Measurements from ENCODE around the gene PPP2R5B. TPM values are rescaled to one million over a fixed set of nuclear protein-coding genes. Genes with fewer than 3 reads are reported as not detected.
A peak's percentile ranks its signal among the peaks of the same experiment; 100 is the strongest.

Gene PPP2R5B
- total RNA-seq, 2 experiments from 2014 or later, result 11.3 to 11.4 TPM

- DNase-seq, result no peak
- no peaks in the 10 kb centered on the region for H3K9me3 Mint-ChIP-seq
- H3K27ac Mint-ChIP-seq, result peak overlapping the region; percentile 14
- H3K4me1 Mint-ChIP-seq, result peaks cover 56% of the 10 kb centered on the region
- H3K4me3 Mint-ChIP-seq, result no peak overlapping the region
- H3K27me3 Mint-ChIP-seq, result no peaks in the 10 kb centered on the region
- H3K36me3 Mint-ChIP-seq, result peaks cover 1% of the 10 kb centered on the region
Measured at GRCh38 chr11:64884019-64884418, 40.5 kb upstream of the PPP2R5B start.

GRCh38 chr11:64885367-64886286, 38.9 kb upstream of the PPP2R5B start:
- peak overlapping the region; percentile 30 for H3K4me3 Mint-ChIP-seq
- H3K4me1 Mint-ChIP-seq, result peaks cover 40% of the 10 kb centered on the region
- H3K27ac Mint-ChIP-seq, result peak overlapping the region; percentile 81
- no peaks in the 10 kb centered on the region for H3K27me3 Mint-ChIP-seq
- DNase-seq, result no peak
- H3K36me3 Mint-ChIP-seq, result no peaks in the 10 kb centered on the region
- no peaks in the 10 kb centered on the region for H3K9me3 Mint-ChIP-seq

DNA sequence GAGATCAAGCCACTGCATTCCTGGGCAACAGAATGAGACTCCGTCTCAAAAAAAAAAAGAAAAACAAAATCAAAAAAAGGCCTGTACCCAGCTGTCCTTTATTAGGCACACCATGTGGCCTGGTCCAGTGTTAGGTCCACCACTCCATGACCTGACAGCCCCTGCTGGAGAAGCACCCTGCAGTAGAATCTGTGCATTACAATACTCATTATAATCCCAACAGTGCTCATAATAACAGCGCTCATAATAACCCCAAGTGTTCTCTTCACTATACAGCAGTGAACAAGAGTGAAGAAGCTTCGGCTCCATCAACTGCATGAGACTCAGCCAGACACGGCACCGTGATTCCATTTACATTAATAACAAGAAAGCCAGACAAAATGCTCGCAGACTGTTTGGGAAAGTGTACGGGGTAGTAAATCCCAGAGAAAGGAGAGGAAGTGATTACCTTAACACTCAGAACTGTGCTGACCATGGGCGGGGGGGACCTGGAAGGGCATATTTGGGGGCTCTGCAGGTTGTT, 37.2 kb upstream of the PPP2R5B start:
- Mint-ChIP-seq H3K27me3 (no peaks in the 10 kb centered on the region), H3K9me3 (no peaks in the 10 kb centered on the region), H3K4me3 (no peak overlapping the region), H3K36me3 (no peaks in the 10 kb centered on the region), H3K27ac (peak overlapping the region; percentile 62), H3K4me1 (peaks cover 27% of the 10 kb centered on the region)
- DNase-seq, result no peak

GRCh38 chr11:64887757-64888405, 36.6 kb upstream of the PPP2R5B start:
- Mint-ChIP-seq H3K27ac (peak overlapping the region; percentile 62), H3K27me3 (no peaks in the 10 kb centered on the region), H3K4me1 (peaks cover 26% of the 10 kb centered on the region), H3K9me3 (no peaks in the 10 kb centered on the region), H3K4me3 (peak overlapping the region; percentile 76), H3K36me3 (no peaks in the 10 kb centered on the region)
- peak; percentile 85 for DNase-seq

DNA sequence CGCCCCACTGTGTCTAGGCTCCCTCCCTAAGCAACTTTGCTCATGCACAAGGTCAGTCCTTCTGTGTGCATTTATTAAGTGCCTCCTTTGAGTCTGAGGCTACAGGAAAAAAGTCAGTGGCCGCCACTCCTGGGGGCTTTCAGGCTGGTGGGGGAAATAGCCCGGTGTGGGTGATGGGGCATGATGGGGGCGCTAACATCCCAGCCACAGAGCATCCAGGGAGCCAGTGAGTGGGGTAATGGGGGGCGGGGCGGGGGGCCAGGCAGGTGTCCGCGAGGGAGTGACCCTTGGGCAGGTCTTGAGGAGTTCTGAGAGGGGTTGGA, 36.1 kb upstream of the PPP2R5B start:
- peak overlapping the region; percentile 76 for H3K4me3 Mint-ChIP-seq

DNA sequence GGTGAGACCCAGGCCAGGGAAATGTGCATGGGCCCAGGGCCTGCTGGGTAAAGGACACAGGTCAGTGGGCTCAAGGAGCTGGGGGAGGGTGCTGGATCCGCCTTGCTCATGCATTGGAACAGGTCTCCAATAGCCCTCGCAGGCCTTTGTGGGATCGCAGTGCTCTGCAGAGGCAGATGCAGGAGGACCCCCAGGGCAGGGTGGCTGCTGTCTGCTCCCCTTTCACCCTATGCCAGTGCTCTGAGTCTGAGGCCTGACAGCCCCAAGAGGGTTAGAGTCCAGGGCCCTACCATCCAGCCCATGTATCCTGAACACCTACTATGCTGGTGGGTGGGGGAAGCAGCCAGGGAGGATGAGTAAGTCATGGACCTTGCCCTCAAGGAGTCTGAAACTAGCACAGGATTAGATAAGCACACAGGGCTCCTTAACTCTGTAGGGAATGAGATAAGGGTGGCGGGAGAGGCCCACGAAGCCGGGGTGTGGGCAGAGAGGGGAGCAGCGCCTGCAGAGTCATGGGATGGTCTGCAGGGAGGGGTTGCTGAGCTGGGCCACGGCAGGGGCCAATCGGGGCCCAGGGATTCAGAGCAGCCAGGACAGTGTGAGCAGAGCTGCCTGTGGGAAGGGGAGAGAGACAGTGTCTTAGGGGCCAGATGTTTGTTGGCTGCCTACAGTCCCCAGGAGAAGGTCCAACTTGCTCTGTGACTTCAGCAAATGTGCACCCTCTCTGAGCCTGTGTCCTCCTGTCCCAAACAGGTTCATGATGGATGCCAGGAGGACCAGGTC, 35.6 kb upstream of the PPP2R5B start:
- no peak for DNase-seq
- H3K36me3 Mint-ChIP-seq, result no peaks in the 10 kb centered on the region
- no peak overlapping the region for H3K4me3 Mint-ChIP-seq
- H3K27ac Mint-ChIP-seq, result no peak overlapping the region
- peaks cover 22% of the 10 kb centered on the region for H3K4me1 Mint-ChIP-seq
- H3K27me3 Mint-ChIP-seq, result no peaks in the 10 kb centered on the region
- no peaks in the 10 kb centered on the region for H3K9me3 Mint-ChIP-seq

More for the DNA sequence above, 36.1 kb upstream of the PPP2R5B start:
- Mint-ChIP-seq H3K27ac (peak overlapping the region; percentile 55), H3K9me3 (no peaks in the 10 kb centered on the region), H3K36me3 (no peaks in the 10 kb centered on the region), H3K4me1 (peaks cover 25% of the 10 kb centered on the region), H3K27me3 (no peaks in the 10 kb centered on the region)
- DNase-seq, result no peak

DNA sequence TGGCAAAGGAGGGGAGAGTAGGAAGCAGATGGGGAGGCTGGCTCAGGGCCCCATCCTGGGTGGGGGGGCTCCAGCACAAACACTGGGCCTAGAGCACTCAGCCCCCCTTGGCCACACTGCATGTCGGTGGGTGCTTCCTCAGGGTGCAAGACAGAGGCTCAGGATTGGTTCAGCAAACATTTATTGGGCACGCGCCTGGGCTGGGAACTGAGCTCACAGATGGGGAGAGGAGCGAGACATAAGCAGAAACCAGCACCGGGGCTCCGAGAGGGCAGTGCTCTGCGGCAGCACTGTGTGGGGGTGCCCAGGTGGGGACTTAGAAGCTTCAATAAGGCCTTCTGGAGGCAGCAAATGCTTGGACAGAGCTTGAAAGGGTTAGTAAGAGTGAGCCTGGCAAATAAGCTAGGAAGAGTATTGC, 34.0 kb upstream of the PPP2R5B start:
- DNase-seq, result no peak
- Mint-ChIP-seq H3K27me3 (no peaks in the 10 kb centered on the region), H3K4me1 (peaks cover 17% of the 10 kb centered on the region), H3K4me3 (no peak overlapping the region), H3K27ac (no peak overlapping the region), H3K36me3 (peaks cover 3% of the 10 kb centered on the region), H3K9me3 (no peaks in the 10 kb centered on the region)

GRCh38 chr11:64891215-64891848, 33.2 kb upstream of the PPP2R5B start:
- no peak overlapping the region for H3K27ac Mint-ChIP-seq
- H3K9me3 Mint-ChIP-seq, result no peaks in the 10 kb centered on the region
- no peaks in the 10 kb centered on the region for H3K27me3 Mint-ChIP-seq
- DNase-seq, result no peak
- H3K4me1 Mint-ChIP-seq, result peaks cover 12% of the 10 kb centered on the region
- H3K36me3 Mint-ChIP-seq, result peaks cover 3% of the 10 kb centered on the region
- no peak overlapping the region for H3K4me3 Mint-ChIP-seq

- H3K36me3 Mint-ChIP-seq, result peaks cover 3% of the 10 kb centered on the region
- no peaks in the 10 kb centered on the region for H3K9me3 Mint-ChIP-seq
- no peak overlapping the region for H3K4me3 Mint-ChIP-seq
- H3K27ac Mint-ChIP-seq, result no peak overlapping the region
- peaks cover 12% of the 10 kb centered on the region for H3K4me1 Mint-ChIP-seq
- no peaks in the 10 kb centered on the region for H3K27me3 Mint-ChIP-seq
- no peak for DNase-seq
Measured at GRCh38 chr11:64891880-64892279, 32.6 kb upstream of the PPP2R5B start.

DNA sequence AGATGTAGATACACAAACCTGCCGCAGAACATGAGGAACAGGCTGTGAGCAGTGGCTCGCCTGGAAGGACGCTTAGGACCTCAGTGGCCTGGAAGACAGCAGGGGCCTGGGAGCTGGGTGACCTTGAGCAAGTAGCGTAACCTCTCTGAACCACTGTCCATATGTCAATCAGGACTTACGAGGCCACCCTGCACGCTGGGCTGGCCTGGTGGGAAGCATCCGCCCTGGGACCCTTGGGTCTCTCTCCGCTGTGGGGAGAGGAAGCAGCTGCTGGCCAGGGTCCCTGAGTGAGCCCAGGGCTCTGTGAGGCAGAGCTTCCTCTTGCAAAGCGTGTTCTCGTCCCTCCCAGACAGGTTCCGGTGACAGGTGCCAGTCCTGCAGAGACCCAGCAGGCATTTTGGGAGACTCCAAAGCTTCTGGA, 32.1 kb upstream of the PPP2R5B start:
- H3K27me3 Mint-ChIP-seq, result no peaks in the 10 kb centered on the region
- no peaks in the 10 kb centered on the region for H3K9me3 Mint-ChIP-seq
- H3K4me3 Mint-ChIP-seq, result no peak overlapping the region
- peaks cover 8% of the 10 kb centered on the region for H3K4me1 Mint-ChIP-seq
- no peak overlapping the region for H3K27ac Mint-ChIP-seq
- peaks cover 3% of the 10 kb centered on the region for H3K36me3 Mint-ChIP-seq
- no peak for DNase-seq

- peaks cover 3% of the 10 kb centered on the region for H3K36me3 Mint-ChIP-seq
- H3K27me3 Mint-ChIP-seq, result no peaks in the 10 kb centered on the region
- H3K27ac Mint-ChIP-seq, result no peak overlapping the region
- H3K9me3 Mint-ChIP-seq, result no peaks in the 10 kb centered on the region
- H3K4me3 Mint-ChIP-seq, result no peak overlapping the region
- peaks cover 6% of the 10 kb centered on the region for H3K4me1 Mint-ChIP-seq
- no peak for DNase-seq
Measured at GRCh38 chr11:64892838-64893193, 31.7 kb upstream of the PPP2R5B start.

GRCh38 chr11:64893194-64894069, 31.1 kb upstream of the PPP2R5B start:
- H3K27me3 Mint-ChIP-seq, result no peaks in the 10 kb centered on the region
- no peaks in the 10 kb centered on the region for H3K9me3 Mint-ChIP-seq
- H3K4me3 Mint-ChIP-seq, result no peak overlapping the region
- H3K27ac Mint-ChIP-seq, result no peak overlapping the region
- DNase-seq, result no peak
- H3K36me3 Mint-ChIP-seq, result peaks cover 3% of the 10 kb centered on the region
- peaks cover 1% of the 10 kb centered on the region for H3K4me1 Mint-ChIP-seq

DNA sequence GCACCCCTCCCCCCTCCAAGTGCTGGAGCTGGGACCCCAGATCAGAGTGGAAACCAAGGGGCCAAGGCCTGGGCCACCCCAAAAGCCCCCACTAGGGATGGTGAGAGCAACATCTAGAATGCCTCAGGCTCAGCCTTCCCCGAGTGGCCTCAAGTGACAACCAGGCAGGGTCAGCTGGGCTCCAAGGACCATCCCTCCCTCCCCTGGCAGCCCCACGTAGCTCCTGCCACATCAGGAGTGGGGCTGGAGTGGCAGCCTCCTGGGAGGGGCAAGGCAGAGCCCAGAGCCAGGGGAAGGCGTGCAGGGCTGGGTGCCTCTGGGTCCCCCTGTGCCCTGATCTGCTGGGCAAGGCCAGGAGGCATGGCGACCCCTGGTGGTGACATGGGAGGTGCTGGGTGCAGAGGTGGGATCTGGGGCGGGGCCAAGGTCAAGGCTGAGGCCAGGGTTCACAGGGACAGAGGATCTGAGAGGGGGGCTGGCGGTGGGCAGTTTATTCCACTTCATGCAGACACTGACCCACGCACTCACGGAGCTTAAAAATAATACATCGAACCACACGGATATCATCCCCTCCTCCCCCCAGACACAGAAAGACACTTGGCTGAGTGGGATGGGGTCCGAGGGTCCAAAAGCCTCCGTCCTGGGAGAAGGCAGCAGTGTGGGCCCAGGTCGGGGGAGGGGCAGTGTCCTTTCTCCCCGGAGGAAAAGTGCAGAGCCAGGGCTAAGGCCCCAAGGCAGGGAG, 30.2 kb upstream of the PPP2R5B start:
- Mint-ChIP-seq H3K4me1 (peaks cover 1% of the 10 kb centered on the region), H3K27me3 (no peaks in the 10 kb centered on the region), H3K27ac (no peak overlapping the region), H3K36me3 (peaks cover 4% of the 10 kb centered on the region), H3K4me3 (no peak overlapping the region), H3K9me3 (no peaks in the 10 kb centered on the region)
- DNase-seq, result peak; percentile 91
